ENCODE results near the gene SP3. TPM values are rescaled to one million over a fixed set of nuclear protein-coding genes. Genes with fewer than 3 reads are reported as not detected.

SP3 gene
- total RNA-seq, 1 donor: 113 TPM

DNA sequence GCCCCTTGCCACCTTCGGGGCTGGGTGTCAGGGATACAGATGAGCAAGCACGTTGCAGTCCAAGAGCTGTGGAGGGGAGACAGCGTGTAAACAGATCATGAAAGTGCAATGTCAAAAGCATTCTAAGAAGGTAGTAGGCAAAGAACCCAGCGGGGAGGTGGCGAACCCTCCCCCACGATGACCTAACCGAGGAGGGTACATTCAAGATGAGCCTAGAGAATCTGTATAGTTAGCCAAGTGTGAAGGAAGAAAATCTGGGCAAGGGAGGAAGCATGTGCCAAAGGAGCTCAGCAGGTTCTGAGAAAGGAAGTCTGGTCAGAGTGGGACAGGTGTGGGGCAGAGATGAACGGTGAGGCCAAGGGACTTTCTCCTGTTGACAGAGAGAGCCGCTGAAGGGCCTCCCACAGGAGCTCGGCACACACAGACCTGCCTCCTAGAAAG lies 106.9 kb downstream of the SP3 start:
- TF ChIP-seq, protein P1, sequence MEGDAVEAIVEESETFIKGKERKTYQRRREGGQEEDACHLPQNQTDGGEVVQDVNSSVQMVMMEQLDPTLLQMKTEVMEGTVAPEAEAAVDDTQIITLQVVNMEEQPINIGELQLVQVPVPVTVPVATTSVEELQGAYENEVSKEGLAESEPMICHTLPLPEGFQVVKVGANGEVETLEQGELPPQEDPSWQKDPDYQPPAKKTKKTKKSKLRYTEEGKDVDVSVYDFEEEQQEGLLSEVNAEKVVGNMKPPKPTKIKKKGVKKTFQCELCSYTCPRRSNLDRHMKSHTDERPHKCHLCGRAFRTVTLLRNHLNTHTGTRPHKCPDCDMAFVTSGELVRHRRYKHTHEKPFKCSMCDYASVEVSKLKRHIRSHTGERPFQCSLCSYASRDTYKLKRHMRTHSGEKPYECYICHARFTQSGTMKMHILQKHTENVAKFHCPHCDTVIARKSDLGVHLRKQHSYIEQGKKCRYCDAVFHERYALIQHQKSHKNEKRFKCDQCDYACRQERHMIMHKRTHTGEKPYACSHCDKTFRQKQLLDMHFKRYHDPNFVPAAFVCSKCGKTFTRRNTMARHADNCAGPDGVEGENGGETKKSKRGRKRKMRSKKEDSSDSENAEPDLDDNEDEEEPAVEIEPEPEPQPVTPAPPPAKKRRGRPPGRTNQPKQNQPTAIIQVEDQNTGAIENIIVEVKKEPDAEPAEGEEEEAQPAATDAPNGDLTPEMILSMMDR (IDR thresholded peaks at IDR 0.05; ENCODE audit: extremely low read depth, low read depth, low read length): no peak
- H3K4me3 ChIP-seq (ENCODE audit: insufficient read depth, low read length): no peak overlapping the region
- H3K4me1 ChIP-seq (ENCODE audit: insufficient read depth, low read length): peaks cover 11% of the 10 kb centered on the region
- H3K9me3 ChIP-seq (ENCODE audit: low read depth, low read length): no peaks in the 10 kb centered on the region
- no peaks in the 10 kb centered on the region for H3K36me3 ChIP-seq (ENCODE audit: insufficient read depth, low read length)
- no peak overlapping the region for H3K4me2 ChIP-seq (ENCODE audit: insufficient read depth, low read length)
- H2AFZ ChIP-seq (ENCODE audit: low read length): no peak overlapping the region
- no peak overlapping the region for H3K27ac ChIP-seq (ENCODE audit: low read depth, low read length)
- H3K27me3 ChIP-seq (ENCODE audit: insufficient read depth, low read length): peaks cover 36% of the 10 kb centered on the region
- H4K20me1 ChIP-seq (ENCODE audit: insufficient read depth, low read length): no peaks in the 10 kb centered on the region
- no peaks in the 10 kb centered on the region for H3K79me2 ChIP-seq (ENCODE audit: insufficient read depth, low read length)
- no peak for DNase-seq (ENCODE audit: insufficient read length, low spot score, missing footprints)
